ENCODE measurements around the gene RBM6.
A peak's percentile ranks its signal among the peaks of the same experiment; 100 is the strongest.

- no peak for TF ChIP-seq TCF7L2 (IDR thresholded peaks at IDR 0.05; ENCODE audit: low read depth, low read length)
- TF ChIP-seq NFE2L1 (tag; IDR thresholded peaks at IDR 0.05; ENCODE audit: borderline replicate concordance, low read depth), result no peak
- no peak for TF ChIP-seq MTA1 (IDR thresholded peaks at IDR 0.05; ENCODE audit: borderline replicate concordance)
- TF ChIP-seq ESRRA (IDR thresholded peaks at IDR 0.05; ENCODE audit: borderline replicate concordance, low read depth), result no peak
- no peak for TF ChIP-seq KDM4B (IDR thresholded peaks at IDR 0.05; ENCODE audit: borderline replicate concordance in 2 of 2, low read depth in 1 of 2)
- no peak for TF ChIP-seq EZH2 (IDR thresholded peaks at IDR 0.05; ENCODE audit: borderline replicate concordance, low read depth, low read length)
- TF ChIP-seq ZNF561 (CRISPR knock-in tag; conservative IDR thresholded peaks at IDR 0.05), result no peak
- no peak for TF ChIP-seq HINFP (tag; conservative IDR thresholded peaks at IDR 0.05; ENCODE audit: low read depth)
- TF ChIP-seq CTCF (IDR thresholded peaks at IDR 0.05 in 2 of 3, conservative IDR thresholded peaks at IDR 0.05 in 1 of 3; ENCODE audit: insufficient read depth in 2 of 3, low read depth in 1 of 3, low read length in 3 of 3), result no peak
- TF ChIP-seq POLR2A (conservative IDR thresholded peaks at IDR 0.05), result no peak
- no peak for TF ChIP-seq RAD21 (CRISPR knock-in tag; conservative IDR thresholded peaks at IDR 0.05 in 1 of 2, IDR thresholded peaks at IDR 0.05 in 1 of 2)
- TF ChIP-seq ZBTB33 (CRISPR knock-in tag; IDR thresholded peaks at IDR 0.05), result peak; percentile 62; the same call in 1 of the 2 replicates
- TF ChIP-seq SMAD1 (IDR thresholded peaks at IDR 0.05; ENCODE audit: low read depth, low read length, partially characterized antibody), result no peak
Measured at GRCh38 chr3:49910409-49911123, 29.4 kb upstream of the RBM6 start.
